Cardiac muscle cell (in vitro differentiated cells and primary cell): ENCODE results near the gene GEMIN2. TPM values are rescaled to one million over a fixed set of nuclear protein-coding genes. Genes with fewer than 3 reads are reported as not detected.
"Not testable (repeated sequence)": the region's sequence is repeated elsewhere in the genome, so short reads cannot be mapped to it uniquely, and the experiment has no call there.

Experiments
- DNase-seq, 2 donors: peaks; one replicate each; pipeline versions ENCODE4 v3.0.0 to v3.0.0-alpha.2; 2010 to 2017; ENCODE audit warnings: low read depth in 1 of 2, low spot score in 1 of 2
- H3K27ac ChIP-seq: fragments of 200-600 bp; sonication (generic); 2 replicates; pipeline ENCODE4 v1.5.1; 2016
- H3K27me3 ChIP-seq: fragments of 200-600 bp; sonication (generic); 2 replicates; pipeline ENCODE4 v1.6.0; 2016; ENCODE audit warnings: control low read depth
- H3K36me3 ChIP-seq: fragments of 200-600 bp; sonication (generic); 2 replicates; pipeline ENCODE4 v1.5.1; 2016; ENCODE audit warnings: control low read depth
- H3K4me1 ChIP-seq: fragments of 200-600 bp; sonication (generic); 2 replicates; pipeline ENCODE4 v1.8.1; 2017; ENCODE audit warnings: low read depth, mild to moderate bottlenecking, mixed run types
- H3K4me3 ChIP-seq: fragments of 200-600 bp; sonication (generic); 2 replicates; pipeline ENCODE4 v1.5.1; 2016; ENCODE audit warnings: mild to moderate bottlenecking
- H3K9me3 ChIP-seq: fragments of 200-600 bp; sonication (generic); 2 replicates; pipeline ENCODE4 v1.5.1; 2017; ENCODE audit warnings: low read depth, mild to moderate bottlenecking, control low read depth
- CTCF ChIP-seq: IDR thresholded peaks from 2 replicates; pipeline ENCODE4 v1.5.1; 2012; ENCODE audit warnings: low read depth, mild to moderate bottlenecking, low read length
- polyA plus RNA-seq: library from polyadenylated mRNA; unstranded; fragments of >200 nt; fragmentation: Nextera tagmentation; extraction: Ambion mirVana; gene quantifications from 2 replicates; pipeline ENCODE4 v1.2.1, GENCODE V29; 2016
- total RNA-seq: library from RNA; depleted of rRNA; stranded (reverse); fragments of >200 nt; gene quantifications from 2 replicates; pipeline ENCODE4 v1.2.3, GENCODE V29; 2016

GEMIN2 gene
- total and polyA plus RNA-seq, 2 experiments from 2014 or later, result 26.0 to 27.0 TPM

GRCh38 chr14:39107591-39107996 is 6.5 kb upstream of the GEMIN2 start:
- H3K9me3 ChIP-seq, result no peaks in the 10 kb centered on the region
- DNase-seq, result peak; percentile 16 to 61
- no peak overlapping the region for H3K27ac ChIP-seq
- H3K4me3 ChIP-seq, result no peak overlapping the region
- H3K27me3 ChIP-seq, result no peaks in the 10 kb centered on the region
- H3K4me1 ChIP-seq, result peaks cover 4% of the 10 kb centered on the region
- peak; percentile 55 for TF ChIP-seq CTCF
- H3K36me3 ChIP-seq, result no peaks in the 10 kb centered on the region

- no peak for DNase-seq
- Histone ChIP-seq H3K36me3 (no peaks in the 10 kb centered on the region), H3K9me3 (no peaks in the 10 kb centered on the region), H3K27me3 (no peaks in the 10 kb centered on the region), H3K4me3 (no peak overlapping the region), H3K4me1 (peaks cover 4% of the 10 kb centered on the region), H3K27ac (no peak overlapping the region)
- no peak for TF ChIP-seq CTCF
Measured at GRCh38 chr14:39108791-39109190, 5.3 kb upstream of the GEMIN2 start.

DNA sequence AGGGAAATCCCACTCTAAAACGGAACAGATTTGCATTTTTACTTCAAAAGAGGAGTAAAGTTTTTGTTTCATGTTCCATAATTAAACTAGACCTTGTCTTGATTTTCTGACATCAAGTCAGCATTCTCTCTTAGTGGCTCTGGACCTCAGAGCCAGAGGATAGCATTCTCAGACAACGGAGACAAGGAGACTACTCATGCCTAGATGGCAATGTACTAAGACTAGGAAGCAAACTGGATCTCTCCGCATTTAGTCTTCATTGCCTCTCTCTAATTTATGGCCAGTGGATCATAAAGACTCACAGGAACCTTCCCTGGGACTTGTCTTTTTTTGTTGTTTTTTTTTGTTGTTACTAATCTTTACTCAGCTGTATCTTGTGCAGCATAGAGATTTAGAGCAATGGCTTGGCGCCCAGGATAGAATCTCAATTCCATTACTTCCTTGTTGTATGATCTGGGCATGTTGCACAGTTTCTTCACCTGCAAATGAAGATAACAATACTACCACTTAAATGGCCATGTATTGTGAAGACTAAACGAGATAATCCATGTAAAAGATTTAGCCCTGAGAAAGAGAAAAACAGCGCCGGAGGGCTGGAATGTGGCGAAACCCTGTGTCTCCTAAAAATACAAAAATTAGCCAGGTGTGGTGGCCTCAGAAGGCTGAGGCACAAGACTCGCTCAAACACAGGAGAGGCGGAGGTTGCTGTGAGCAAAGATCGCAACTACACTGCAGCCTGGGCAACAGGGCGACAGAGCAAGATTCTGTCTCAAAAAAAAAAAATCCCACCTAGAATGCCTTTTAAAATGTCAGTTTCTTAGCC is 4.0 kb upstream of the GEMIN2 start:
- no peaks in the 10 kb centered on the region for H3K27me3 ChIP-seq
- no peaks in the 10 kb centered on the region for H3K36me3 ChIP-seq
- no peak for DNase-seq
- H3K4me1 ChIP-seq, result peaks cover 6% of the 10 kb centered on the region
- no peak overlapping the region for H3K27ac ChIP-seq
- no peaks in the 10 kb centered on the region for H3K9me3 ChIP-seq
- H3K4me3 ChIP-seq, result no peak overlapping the region
- TF ChIP-seq CTCF, result no peak

DNA sequence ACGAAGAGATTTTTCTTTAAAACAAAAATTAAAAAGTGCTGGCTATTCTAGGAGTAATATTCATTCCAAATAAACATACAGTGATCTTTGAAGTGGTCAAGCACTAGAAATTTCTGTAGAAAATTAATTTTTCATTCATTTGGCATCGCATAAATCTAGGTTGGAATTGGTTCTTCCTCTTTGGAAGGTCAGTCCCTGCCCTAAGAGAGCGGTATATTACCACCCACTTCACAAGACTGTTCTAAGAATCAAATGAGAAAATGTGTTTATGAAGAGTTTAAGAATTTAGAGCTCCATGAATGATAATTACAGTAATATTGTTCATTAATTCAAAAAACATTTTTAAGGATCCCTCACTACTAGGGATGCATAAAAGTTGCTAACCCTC is 444 bp upstream of the GEMIN2 start:
- Histone ChIP-seq H3K36me3 (peaks cover 6% of the 10 kb centered on the region), H3K27ac (peak overlapping the region; percentile 55), H3K27me3 (no peaks in the 10 kb centered on the region), H3K4me1 (peaks cover 7% of the 10 kb centered on the region), H3K4me3 (peak overlapping the region; percentile 75), H3K9me3 (no peaks in the 10 kb centered on the region)
- no peak for DNase-seq
- no peak for TF ChIP-seq CTCF

DNA sequence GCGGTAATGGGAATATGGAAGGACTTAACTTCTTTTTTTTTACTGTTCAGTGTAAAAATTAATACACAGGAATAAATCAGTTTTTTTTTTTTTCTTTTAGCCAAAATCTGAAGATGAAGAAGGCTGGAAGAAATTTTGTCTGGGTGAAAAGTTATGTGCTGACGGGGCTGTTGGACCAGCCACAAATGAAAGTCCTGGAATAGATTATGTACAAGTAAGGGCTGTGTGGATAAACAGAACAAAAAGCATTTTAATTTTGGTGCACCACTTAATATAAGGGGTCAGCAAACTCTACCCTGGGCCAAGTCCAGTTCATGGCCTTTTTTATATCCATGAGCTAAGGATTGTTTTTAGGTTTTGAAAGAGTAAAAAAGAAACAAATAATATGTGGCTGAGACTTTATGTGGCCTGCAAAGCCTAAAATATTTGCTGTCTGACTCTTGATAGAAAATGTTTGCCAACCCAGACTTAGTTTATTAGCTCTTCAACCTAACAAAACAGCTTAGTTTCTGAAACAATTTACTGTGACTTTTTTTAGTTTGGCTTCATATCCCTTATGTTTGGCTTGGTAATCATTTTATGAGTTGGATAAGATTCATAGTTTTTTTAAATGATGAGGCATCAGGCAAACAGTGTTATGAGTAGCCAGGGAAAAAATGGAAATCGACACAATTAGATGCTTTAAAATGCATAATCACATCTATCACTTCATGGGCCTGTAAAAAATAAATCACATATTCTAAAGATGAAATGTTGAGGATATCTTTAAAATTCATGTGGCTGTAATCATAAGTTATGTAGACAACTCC is 8.4 kb downstream of the GEMIN2 start:
- H3K4me1 ChIP-seq, result no peaks in the 10 kb centered on the region
- H3K27ac ChIP-seq, result no peak overlapping the region
- no peak for DNase-seq
- H3K9me3 ChIP-seq, result no peaks in the 10 kb centered on the region
- no peaks in the 10 kb centered on the region for H3K27me3 ChIP-seq
- peaks cover 46% of the 10 kb centered on the region for H3K36me3 ChIP-seq
- H3K4me3 ChIP-seq, result no peak overlapping the region
- TF ChIP-seq CTCF, result no peak

DNA sequence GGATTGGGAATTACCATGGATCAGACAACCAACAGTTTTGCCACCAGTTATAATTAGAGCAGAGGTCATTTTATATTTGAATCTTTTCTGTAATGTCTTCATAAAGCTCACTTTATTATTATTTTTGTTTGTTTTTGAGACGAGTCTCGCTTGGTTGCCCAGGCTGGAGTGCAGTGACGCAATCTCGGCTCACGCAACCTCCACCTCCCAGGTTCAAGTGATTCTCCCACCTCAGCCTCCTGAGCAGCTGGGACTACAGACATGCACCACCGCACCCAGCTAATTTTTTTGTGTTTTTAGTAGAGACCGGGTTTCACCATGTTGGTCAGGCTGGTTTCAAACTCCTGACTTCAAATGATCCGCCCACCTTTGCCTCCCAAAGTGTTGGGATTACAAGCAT is 23.7 kb downstream of the GEMIN2 start:
- Histone ChIP-seq H3K36me3 (peaks cover 39% of the 10 kb centered on the region), H3K27ac (peak overlapping the region; percentile 12)
- H3K4me1 ChIP-seq, H3K27me3 ChIP-seq, DNase-seq, H3K9me3 ChIP-seq, H3K4me3 ChIP-seq: not testable (repeated sequence)
